Endothelial cell of umbilical vein (primary cell): Measurements from ENCODE around the gene CARD19.

Experiments used
- EZH2 ChIP-seq: IDR thresholded peaks from 2 replicates; pipeline ENCODE4 v1.6.1; 2012; ENCODE audit warnings: borderline replicate concordance, low read depth, mild to moderate bottlenecking, moderate library complexity, low read length, inconsistent platforms; ENCODE audit not compliant: severe bottlenecking
- GATA2 ChIP-seq: IDR thresholded peaks from 2 replicates; pipeline ENCODE4 v1.7.0; 2011; ENCODE audit warnings: low read depth, mild to moderate bottlenecking, moderate library complexity, mixed read lengths, low read length; ENCODE audit not compliant: insufficient read length, insufficient read depth
- POLR2A ChIP-seq: IDR thresholded peaks from 2 replicates; pipeline ENCODE4 v1.6.1; 2012; ENCODE audit warnings: low read depth, mild to moderate bottlenecking, control low read depth, low read length
- TF ChIP-seq, protein P1 (sequence below), 2 donors: IDR thresholded peaks; 1 replicate in 1 of 2; 2 replicates in 1 of 2; pipeline ENCODE4 v1.5.1; 2011; ENCODE audit warnings: low read length in 2 of 2, mild to moderate bottlenecking in 2 of 2, moderate library complexity in 2 of 2, control low read depth in 1 of 2, inconsistent platforms in 1 of 2, low read depth in 1 of 2; ENCODE audit not compliant: insufficient read depth in 1 of 2; ENCODE audit errors: extremely low read depth in 1 of 2

GRCh38 chr9:93080406-93080805 lies 15.6 kb upstream of the CARD19 start:
- TF ChIP-seq, protein P1, sequence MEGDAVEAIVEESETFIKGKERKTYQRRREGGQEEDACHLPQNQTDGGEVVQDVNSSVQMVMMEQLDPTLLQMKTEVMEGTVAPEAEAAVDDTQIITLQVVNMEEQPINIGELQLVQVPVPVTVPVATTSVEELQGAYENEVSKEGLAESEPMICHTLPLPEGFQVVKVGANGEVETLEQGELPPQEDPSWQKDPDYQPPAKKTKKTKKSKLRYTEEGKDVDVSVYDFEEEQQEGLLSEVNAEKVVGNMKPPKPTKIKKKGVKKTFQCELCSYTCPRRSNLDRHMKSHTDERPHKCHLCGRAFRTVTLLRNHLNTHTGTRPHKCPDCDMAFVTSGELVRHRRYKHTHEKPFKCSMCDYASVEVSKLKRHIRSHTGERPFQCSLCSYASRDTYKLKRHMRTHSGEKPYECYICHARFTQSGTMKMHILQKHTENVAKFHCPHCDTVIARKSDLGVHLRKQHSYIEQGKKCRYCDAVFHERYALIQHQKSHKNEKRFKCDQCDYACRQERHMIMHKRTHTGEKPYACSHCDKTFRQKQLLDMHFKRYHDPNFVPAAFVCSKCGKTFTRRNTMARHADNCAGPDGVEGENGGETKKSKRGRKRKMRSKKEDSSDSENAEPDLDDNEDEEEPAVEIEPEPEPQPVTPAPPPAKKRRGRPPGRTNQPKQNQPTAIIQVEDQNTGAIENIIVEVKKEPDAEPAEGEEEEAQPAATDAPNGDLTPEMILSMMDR (IDR thresholded peaks at IDR 0.05; ENCODE audit: extremely low read depth in 1 of 2, insufficient read depth in 1 of 2, low read depth in 1 of 2, low read length in 2 of 2) = no peak
- TF ChIP-seq EZH2 = no peak
- no peak for TF ChIP-seq POLR2A
- TF ChIP-seq GATA2 = no peak
